ENCODE data around the gene ZNF467.

ZNF467 gene

GRCh38 chr7:149725916-149726315 lies 47.5 kb downstream of the ZNF467 start:
- TF ChIP-seq ZNF565 (CRISPR knock-in tag; conservative IDR thresholded peaks at IDR 0.05; ENCODE audit: low read depth) (no peak), PATZ1 (CRISPR knock-in tag; IDR thresholded peaks at IDR 0.05; ENCODE audit: borderline replicate concordance) (no peak), SNAI2 (CRISPR knock-in tag; IDR thresholded peaks at IDR 0.05) (no peak)
- no peak for ATAC-seq

GRCh38 chr7:149725426-149725821 lies 48.0 kb downstream of the ZNF467 start:
- no peak for ATAC-seq
- TF ChIP-seq ZNF8 (CRISPR knock-in tag; IDR thresholded peaks at IDR 0.05) (no peak), TSHZ2 (CRISPR knock-in tag; IDR thresholded peaks at IDR 0.05) (no peak), ZNF565 (CRISPR knock-in tag; conservative IDR thresholded peaks at IDR 0.05; ENCODE audit: low read depth) (no peak), PPARA (CRISPR knock-in tag; IDR thresholded peaks at IDR 0.05; ENCODE audit: borderline replicate concordance) (no peak), SNAI2 (CRISPR knock-in tag; IDR thresholded peaks at IDR 0.05) (no peak), CREB5 (CRISPR knock-in tag; IDR thresholded peaks at IDR 0.05; ENCODE audit: low read depth) (no peak), ARNTL (CRISPR knock-in tag; IDR thresholded peaks at IDR 0.05; ENCODE audit: borderline replicate concordance, low read depth) (no peak), RARB (CRISPR knock-in tag; IDR thresholded peaks at IDR 0.05) (no peak), POU6F1 (CRISPR knock-in tag; IDR thresholded peaks at IDR 0.05; ENCODE audit: borderline replicate concordance, low read depth) (no peak), TCF4 (CRISPR knock-in tag; IDR thresholded peaks at IDR 0.05; ENCODE audit: borderline replicate concordance) (no peak), OSR1 (CRISPR knock-in tag; IDR thresholded peaks at IDR 0.05) (no peak), ZC3H10 (CRISPR knock-in tag; IDR thresholded peaks at IDR 0.05) (no peak)

- TF ChIP-seq PATZ1 (CRISPR knock-in tag; IDR thresholded peaks at IDR 0.05; ENCODE audit: borderline replicate concordance) (no peak), TOX (CRISPR knock-in tag; IDR thresholded peaks at IDR 0.05; ENCODE audit: borderline replicate concordance) (no peak), BACH2 (CRISPR knock-in tag; IDR thresholded peaks at IDR 0.05; ENCODE audit: borderline replicate concordance) (no peak), ESRRG (CRISPR knock-in tag; IDR thresholded peaks at IDR 0.05) (no peak), ZFP30 (CRISPR knock-in tag; IDR thresholded peaks at IDR 0.05) (no peak), ZNF8 (CRISPR knock-in tag; IDR thresholded peaks at IDR 0.05) (no peak), GLIS3 (CRISPR knock-in tag; IDR thresholded peaks at IDR 0.05) (no peak), PPARA (CRISPR knock-in tag; IDR thresholded peaks at IDR 0.05; ENCODE audit: borderline replicate concordance) (no peak), CSDC2 (CRISPR knock-in tag; IDR thresholded peaks at IDR 0.05) (no peak), CSRNP3 (CRISPR knock-in tag; IDR thresholded peaks at IDR 0.05) (no peak), ZC3H10 (CRISPR knock-in tag; IDR thresholded peaks at IDR 0.05) (no peak), SNAI2 (CRISPR knock-in tag; IDR thresholded peaks at IDR 0.05) (no peak)
- no peak for ATAC-seq
Measured at GRCh38 chr7:149724661-149725425, 48.5 kb downstream of the ZNF467 start.

Data from SK-N-SH treated with all-trans-retinoic acid at 6 μM for 48 hours (cell line).